Measurements from ENCODE around the gene CFAP206.

Gene CFAP206

GRCh38 chr6:87376643-87377042 lies 31.1 kb upstream of the CFAP206 start:
- TF ChIP-seq CTCF (IDR thresholded peaks at IDR 0.05; ENCODE audit: insufficient read depth, low read depth, low read length, missing control alignments) = no peak
- no peak overlapping the region for H3K4me3 ChIP-seq (ENCODE audit: low read depth, low read length)
- no peak for DNase-seq (ENCODE audit: low read depth)

GRCh38 chr6:87378947-87379346 lies 28.8 kb upstream of the CFAP206 start:
- TF ChIP-seq CTCF (IDR thresholded peaks at IDR 0.05; ENCODE audit: insufficient read depth, low read depth, low read length, missing control alignments) = no peak
- H3K4me3 ChIP-seq (ENCODE audit: low read depth, low read length) = no peak overlapping the region
- DNase-seq (ENCODE audit: low read depth) = peak; percentile 14

- H3K4me3 ChIP-seq (ENCODE audit: low read depth, low read length) = no peak overlapping the region
- no peak for TF ChIP-seq CTCF (IDR thresholded peaks at IDR 0.05; ENCODE audit: insufficient read depth, low read depth, low read length, missing control alignments)
- no peak for DNase-seq (ENCODE audit: low read depth)
Observed at GRCh38 chr6:87382861-87383260, 24.9 kb upstream of the CFAP206 start.

GRCh38 chr6:87384038-87384437 lies 23.7 kb upstream of the CFAP206 start:
- DNase-seq (ENCODE audit: low read depth) = no peak
- TF ChIP-seq CTCF (IDR thresholded peaks at IDR 0.05; ENCODE audit: insufficient read depth, low read depth, low read length, missing control alignments) = no peak
- H3K4me3 ChIP-seq (ENCODE audit: low read depth, low read length) = no peak overlapping the region

GRCh38 chr6:87384449-87384848 lies 23.3 kb upstream of the CFAP206 start:
- TF ChIP-seq CTCF (IDR thresholded peaks at IDR 0.05; ENCODE audit: insufficient read depth, low read depth, low read length, missing control alignments) = no peak
- no peak for DNase-seq (ENCODE audit: low read depth)
- H3K4me3 ChIP-seq (ENCODE audit: low read depth, low read length) = no peak overlapping the region

- DNase-seq (ENCODE audit: low read depth) = peak; percentile 58
- no peak overlapping the region for H3K4me3 ChIP-seq (ENCODE audit: low read depth, low read length)
- TF ChIP-seq CTCF (IDR thresholded peaks at IDR 0.05; ENCODE audit: insufficient read depth, low read depth, low read length, missing control alignments) = peak; percentile 57
Observed at GRCh38 chr6:87391334-87391733, 16.4 kb upstream of the CFAP206 start.

- peak; percentile 50 for TF ChIP-seq CTCF (IDR thresholded peaks at IDR 0.05; ENCODE audit: insufficient read depth, low read depth, low read length, missing control alignments)
- H3K4me3 ChIP-seq (ENCODE audit: low read depth, low read length) = no peak overlapping the region
- peak; percentile 79 for DNase-seq (ENCODE audit: low read depth)
Observed at GRCh38 chr6:87393026-87393622, 14.6 kb upstream of the CFAP206 start.
